ENCODE data around the gene SIK3. TPM values are rescaled to one million over a fixed set of nuclear protein-coding genes. Genes with fewer than 3 reads are reported as not detected.

SIK3 gene
- total and polyA plus RNA-seq, 12 donors = 9.9 to 47.3 (median 36.5) TPM

DNA sequence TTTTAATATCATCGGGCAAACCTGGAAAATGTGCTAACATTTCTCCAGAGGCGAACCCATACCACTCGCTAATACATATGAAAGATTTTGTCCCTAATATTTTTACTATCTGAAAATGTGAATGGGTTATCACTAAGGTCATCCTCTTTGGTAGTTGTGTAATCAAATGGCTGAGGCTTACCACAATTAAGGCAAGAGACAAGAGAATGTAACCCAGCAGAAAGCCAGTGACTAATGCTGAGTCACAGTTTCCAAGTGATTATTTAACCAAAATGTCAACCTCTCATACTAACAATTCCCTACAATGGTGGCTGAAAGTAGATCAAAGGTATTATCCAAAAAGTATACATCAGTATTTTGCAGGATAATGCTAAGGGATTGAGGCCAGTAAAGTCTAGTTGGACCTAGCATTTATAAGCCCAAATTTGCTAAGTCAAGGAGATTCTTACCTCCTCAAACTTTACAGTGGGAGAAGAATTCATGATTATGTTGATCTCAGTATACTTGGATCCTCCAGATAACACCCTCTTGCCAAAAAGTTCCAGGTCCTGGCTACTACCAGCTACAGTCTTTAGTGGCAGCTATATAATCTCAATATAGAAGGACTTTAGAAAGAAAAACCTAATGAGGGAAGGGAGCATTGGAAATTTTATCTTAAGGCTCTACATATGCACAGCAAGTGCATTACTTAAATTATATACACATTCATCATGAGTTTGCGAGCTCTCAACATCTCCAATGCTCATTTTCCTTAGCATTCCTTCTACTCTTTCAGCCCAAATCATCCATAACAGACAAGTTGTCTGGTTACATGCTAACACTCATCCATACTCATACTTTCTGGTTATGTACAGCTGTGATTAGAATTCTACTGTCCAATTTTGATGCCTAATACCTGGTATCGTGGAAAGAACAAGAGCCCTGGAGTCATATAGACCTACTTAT is 25.4 kb downstream of the SIK3 start:
- peak overlapping the region in 2 of 10 donors; percentile 39 to 58 for H3K27ac ChIP-seq
- WGBS, 2 donors = 69 to 76% methylated on average over 5 of the region's 5 CpGs

DNA sequence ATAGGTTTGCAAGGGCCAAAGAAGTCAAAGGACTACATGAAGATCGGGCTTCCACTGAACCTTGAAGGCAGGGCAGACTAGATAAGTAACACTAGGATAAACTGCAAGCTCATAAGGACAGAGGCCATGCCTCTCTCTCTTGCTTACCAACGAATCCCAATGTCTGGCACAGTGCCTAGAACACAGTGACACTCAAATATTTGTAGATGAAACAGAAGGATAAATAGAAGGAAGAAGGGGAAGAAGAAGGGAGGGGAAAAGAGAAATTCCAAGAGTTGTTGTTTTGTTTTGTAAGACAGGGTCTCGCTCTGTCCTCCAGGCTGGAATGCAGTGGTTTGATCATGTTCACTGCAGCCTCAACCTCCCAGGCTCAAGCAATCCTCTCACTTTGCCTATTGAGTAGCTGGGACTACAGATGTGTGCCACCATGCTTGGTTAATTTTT is 26.9 kb downstream of the SIK3 start:
- H3K27ac ChIP-seq = peak overlapping the region in 2 of 10 donors; percentile 3 to 29
- H3K4me1 ChIP-seq = peaks cover 5 to 81% (median 47%) of the 10 kb centered on the region in 9 donors
- DNase-seq (peak in 1 of 2 donors; percentile 51), ATAC-seq (peak in 6 of 8 donors; percentile 59 to 78 (median 62))
- no peaks in the 10 kb centered on the region for H3K27me3 ChIP-seq
- intact Hi-C loops (cut with DNase I) = loop anchor here in 1 of 10 donors (5.0 kb wide), 1 partner anchor 784 kb away; no protein-coding TSS in a partner anchor
- no peaks in the 10 kb centered on the region for H3K36me3 ChIP-seq
- TF ChIP-seq, protein P1, sequence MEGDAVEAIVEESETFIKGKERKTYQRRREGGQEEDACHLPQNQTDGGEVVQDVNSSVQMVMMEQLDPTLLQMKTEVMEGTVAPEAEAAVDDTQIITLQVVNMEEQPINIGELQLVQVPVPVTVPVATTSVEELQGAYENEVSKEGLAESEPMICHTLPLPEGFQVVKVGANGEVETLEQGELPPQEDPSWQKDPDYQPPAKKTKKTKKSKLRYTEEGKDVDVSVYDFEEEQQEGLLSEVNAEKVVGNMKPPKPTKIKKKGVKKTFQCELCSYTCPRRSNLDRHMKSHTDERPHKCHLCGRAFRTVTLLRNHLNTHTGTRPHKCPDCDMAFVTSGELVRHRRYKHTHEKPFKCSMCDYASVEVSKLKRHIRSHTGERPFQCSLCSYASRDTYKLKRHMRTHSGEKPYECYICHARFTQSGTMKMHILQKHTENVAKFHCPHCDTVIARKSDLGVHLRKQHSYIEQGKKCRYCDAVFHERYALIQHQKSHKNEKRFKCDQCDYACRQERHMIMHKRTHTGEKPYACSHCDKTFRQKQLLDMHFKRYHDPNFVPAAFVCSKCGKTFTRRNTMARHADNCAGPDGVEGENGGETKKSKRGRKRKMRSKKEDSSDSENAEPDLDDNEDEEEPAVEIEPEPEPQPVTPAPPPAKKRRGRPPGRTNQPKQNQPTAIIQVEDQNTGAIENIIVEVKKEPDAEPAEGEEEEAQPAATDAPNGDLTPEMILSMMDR (IDR thresholded peaks at IDR 0.05) = no peak
- 44 to 46% methylated on average over 3 of the region's 3 CpGs for WGBS, 2 donors
- no peaks in the 10 kb centered on the region for H3K9me3 ChIP-seq
- H3K4me3 ChIP-seq = no peak overlapping the region

More for the DNA sequence above, 25.4 kb downstream of the SIK3 start:
- H3K9me3 ChIP-seq = no peaks in the 10 kb centered on the region
- peaks cover 10 to 95% (median 59%) of the 10 kb centered on the region in 9 donors for H3K4me1 ChIP-seq
- peak in 5 of 8 donors; percentile 35 to 84 (median 42) for ATAC-seq
- no peaks in the 10 kb centered on the region for H3K27me3 ChIP-seq
- intact Hi-C loops (cut with DNase I) = loop anchor here in 1 of 10 donors (5.0 kb wide), 1 partner anchor 785 kb away; no protein-coding TSS in a partner anchor
- no peak overlapping the region for H3K4me3 ChIP-seq
- H3K36me3 ChIP-seq = no peaks in the 10 kb centered on the region
- DNase-seq = no peak
- TF ChIP-seq, protein P1 (IDR thresholded peaks at IDR 0.05) = no peak

DNA sequence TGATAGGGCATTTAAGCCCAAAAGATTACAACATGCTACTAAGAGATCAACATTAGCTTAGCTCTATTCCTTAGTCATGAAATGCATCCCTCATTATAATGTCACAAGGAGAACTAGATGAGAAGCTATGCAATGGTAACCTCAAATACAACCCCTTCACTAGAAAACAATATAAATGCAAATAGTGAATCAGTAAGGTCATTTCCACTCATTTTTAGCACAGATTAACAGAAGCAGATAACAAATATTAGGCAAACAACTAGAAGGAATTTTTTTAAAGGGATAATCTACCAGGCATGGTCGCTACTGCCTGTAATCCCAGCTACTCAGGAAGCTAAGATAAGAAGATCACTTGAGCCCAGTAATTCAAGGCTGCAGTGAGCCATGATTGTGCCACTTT is 28.2 kb downstream of the SIK3 start:
- H3K4me1 ChIP-seq = peaks cover 5 to 72% (median 46%) of the 10 kb centered on the region in 9 donors
- WGBS, 2 donors = 45 to 54% methylated on average over 1 of the region's 1 CpG
- H3K27me3 ChIP-seq = no peaks in the 10 kb centered on the region
- H3K9me3 ChIP-seq = no peaks in the 10 kb centered on the region
- TF ChIP-seq, protein P1 (IDR thresholded peaks at IDR 0.05) = no peak
- ATAC-seq (no peak), DNase-seq (no peak)
- intact Hi-C loops (cut with DNase I) = loop anchor here in 1 of 10 donors (5.0 kb wide), 1 partner anchor 783 kb away; no protein-coding TSS in a partner anchor
- no peak overlapping the region for H3K27ac ChIP-seq
- no peaks in the 10 kb centered on the region for H3K36me3 ChIP-seq
- no peak overlapping the region for H3K4me3 ChIP-seq

DNA sequence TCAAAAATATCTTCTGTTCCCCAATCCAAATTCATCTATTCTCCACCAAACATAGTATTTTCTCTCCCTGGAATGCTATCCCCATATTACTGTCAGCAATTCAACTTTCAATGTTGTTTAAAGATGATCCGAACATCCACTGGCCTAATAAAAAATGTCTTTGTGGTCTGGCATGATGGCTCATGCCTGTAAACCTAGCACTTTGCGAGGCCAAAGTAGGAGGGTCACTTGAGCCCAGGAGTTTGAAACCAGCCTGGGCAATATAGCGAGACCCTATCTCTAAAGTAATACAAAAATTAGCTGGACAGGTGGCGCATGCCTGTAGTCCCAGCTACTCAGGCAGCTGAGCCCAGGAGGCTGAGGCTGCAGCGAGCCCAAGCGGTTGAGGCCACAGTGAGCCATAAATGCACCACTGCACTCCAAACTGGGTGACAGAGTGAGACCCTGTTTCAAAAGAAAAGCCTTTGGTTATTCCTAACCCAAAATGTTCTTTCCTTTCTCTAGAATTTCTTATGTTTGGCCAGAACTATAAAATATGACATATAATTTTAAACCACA is 29.8 kb downstream of the SIK3 start:
- H3K27ac ChIP-seq = no peak overlapping the region
- no peaks in the 10 kb centered on the region for H3K36me3 ChIP-seq
- DNase-seq (no peak), ATAC-seq (no peak)
- 98% methylated on average over 6 of the region's 6 CpGs for WGBS, 2 donors
- no peaks in the 10 kb centered on the region for H3K9me3 ChIP-seq
- intact Hi-C loops (cut with DNase I) = no loop called here
- TF ChIP-seq, protein P1 (IDR thresholded peaks at IDR 0.05) = no peak
- H3K4me1 ChIP-seq = peaks cover 3 to 71% (median 51%) of the 10 kb centered on the region in 9 donors
- H3K4me3 ChIP-seq = no peak overlapping the region
- no peaks in the 10 kb centered on the region for H3K27me3 ChIP-seq
